NCI-H446 (cell line): ENCODE results near the gene NUDT22.

Source experiments
- DNase-seq, 2 experiments: peaks; one replicate each; lab custom pipeline; 2025; lab: John Stamatoyannopoulos, UW

Gene NUDT22

DNA sequence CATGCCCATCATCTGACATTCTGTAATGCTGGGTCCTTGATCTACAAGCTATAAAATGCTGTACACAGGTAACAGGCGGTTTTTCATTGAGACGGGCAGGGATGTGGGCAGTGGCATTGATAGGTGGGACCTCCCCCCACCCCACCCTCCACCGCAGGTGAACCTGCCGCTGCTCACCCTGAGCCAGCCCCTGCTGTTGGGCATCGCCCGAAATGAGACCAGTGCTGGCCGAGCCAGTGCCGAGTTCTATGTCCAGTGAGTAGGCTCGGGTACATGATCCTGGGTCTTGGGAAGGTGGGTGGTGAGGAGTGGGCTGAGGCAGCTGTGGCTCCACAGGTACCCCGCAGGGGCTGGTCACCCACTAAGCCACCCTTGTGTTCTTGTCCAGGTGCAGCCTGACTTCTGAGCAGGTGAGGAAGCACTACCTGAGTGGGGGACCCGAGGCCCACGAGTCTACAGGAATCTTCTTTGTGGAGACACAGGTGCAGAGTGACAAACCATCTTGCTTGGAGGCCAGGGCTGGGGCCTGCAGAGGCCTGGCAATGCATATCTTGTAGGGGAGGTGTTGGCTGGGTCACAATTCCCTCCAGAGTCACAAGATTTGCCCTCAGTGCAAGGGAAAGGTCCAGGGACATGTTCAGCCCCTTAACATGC lies 3.1 kb downstream of the NUDT22 start:
- no peak for DNase-seq

DNA sequence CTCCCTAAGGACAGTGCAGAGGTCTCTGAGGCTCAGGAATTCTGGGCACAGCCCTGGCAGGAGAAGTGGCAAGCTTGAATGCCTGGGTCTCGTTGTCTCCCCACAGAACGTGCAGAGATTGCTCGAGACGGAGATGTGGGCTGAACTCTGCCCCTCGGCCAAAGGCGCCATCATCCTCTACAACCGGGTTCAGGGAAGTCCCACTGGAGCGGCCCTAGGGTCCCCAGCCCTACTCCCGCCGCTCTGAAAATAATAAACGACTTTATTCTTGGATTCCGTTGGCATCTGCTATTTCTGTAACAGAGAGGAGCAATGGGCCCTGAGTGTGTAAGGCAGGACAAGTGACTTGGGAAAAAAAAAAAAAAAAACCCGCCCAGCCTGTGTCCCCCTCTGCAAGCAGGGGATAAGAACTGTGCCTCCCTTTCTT lies 3.7 kb downstream of the NUDT22 start:
- DNase-seq, result no peak

DNA sequence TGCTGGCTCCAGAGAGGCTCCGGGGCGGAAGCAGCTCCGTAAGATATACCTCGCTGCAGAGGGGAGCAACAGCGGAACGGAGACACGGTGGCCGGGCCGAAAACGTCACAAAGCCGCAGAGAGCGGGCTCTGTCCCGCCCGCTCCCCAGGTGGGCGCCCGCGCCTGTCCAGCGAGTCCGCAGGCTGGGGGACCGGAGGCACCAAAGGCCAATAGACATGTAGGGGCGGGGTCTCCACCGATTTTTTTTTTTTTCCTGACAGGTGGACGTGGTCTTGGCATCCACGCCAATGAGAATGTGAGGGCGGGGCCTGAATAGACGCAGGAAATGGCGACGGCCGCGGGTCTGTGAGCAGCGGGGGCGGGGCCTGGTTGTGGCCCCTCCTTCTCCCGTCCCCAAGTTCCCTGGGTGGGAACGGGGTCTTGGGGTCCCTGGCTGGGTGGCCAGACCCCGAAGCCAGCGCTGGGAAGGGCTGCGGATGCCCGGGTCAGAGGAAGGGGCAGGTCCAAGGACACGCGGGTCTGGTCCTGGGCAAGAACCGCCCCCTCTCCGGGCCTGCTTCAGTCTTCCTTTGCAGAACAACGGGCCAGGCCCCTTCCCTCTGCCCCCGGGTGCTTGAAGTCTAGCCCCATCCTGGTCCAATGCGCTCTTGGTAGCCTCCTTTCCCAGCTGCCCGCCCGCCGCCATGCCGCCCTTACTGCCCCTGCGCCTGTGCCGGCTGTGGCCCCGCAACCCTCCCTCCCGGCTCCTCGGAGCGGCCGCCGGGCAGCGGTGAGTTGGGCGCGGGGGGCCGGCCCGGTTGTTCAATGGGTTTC lies 4.3 kb downstream of the NUDT22 start, which contains the start of gene DNAJC4:
Gene DNAJC4 (plus strand): TSS at position 378 of the 814 bp plus-strand sequence. CDS start 307 bp downstream, at position 685.
- DNase-seq, result peak; percentile 90 to 94

DNA sequence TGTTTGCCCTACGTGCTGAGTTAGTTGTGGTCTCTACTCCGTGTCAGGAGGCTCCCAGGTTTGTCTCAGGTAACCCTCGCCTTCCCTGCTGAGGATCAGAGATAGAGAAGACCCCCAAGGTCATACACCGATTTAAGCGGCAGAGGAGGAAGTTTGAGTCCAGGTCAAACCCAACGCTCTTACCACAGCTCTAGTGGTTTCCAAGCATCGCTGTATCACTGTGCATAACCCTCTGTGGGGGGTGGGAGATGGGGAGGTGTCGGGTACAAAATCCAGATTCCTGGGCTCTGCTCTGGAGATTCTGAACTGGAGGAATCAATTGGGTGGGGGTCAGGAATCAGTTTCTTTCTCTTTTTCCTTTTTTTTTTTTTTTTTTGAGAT lies 4.9 kb downstream of the NUDT22 start:
- DNase-seq, result no peak

DNA sequence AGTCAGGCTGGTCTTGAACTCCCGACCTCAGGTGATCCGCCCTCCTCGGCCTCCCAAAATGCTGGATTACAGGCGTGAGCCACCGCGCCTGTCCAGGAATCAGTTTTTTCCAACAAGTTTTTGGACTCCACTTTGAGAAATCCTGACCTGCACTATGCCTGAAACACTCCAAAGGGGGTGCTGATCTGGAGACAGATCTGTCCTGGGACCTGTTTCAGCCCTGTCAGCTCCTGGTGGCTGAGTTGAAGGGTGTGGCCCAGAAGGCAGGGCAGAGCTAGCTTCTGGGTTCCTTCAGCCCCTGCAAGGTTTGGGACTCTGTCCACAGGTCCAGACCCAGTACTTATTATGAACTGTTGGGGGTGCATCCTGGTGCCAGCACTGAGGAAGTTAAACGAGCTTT lies 5.5 kb downstream of the NUDT22 start:
- no peak for DNase-seq

DNA sequence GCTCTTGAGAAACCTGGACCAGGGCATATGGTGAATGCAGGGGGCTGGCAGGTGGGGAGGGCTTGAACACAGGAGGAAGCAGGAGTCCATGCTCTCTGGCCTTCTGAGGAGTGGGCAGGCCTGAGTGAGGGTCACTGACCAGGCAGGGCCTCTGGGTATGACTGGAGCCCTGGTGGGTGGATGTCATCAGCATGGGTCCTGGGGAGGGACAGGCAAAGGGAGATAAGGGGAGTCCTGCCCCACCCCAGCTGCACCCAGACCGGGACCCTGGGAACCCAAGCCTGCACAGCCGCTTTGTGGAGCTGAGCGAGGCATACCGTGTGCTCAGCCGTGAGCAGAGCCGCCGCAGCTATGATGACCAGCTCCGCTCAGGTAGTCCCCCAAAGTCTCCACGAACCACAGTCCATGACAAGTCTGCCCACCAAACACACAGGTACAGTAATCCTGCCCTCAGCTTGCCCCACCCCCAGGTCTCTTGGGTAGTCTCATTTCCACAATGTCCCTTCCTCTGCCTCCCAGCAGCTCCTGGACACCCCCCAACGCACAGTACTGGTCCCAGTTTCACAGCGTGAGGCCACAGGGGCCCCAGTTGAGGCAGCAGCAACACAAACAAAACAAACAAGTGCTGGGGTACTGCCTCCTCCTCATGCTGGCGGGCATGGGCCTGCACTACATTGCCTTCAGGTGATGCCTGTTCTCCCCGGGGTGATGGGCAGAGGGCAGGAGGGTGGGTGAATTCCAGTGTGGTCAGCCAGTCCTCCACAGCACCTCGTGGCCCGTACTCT lies 6.3 kb downstream of the NUDT22 start:
- no peak for DNase-seq

DNA sequence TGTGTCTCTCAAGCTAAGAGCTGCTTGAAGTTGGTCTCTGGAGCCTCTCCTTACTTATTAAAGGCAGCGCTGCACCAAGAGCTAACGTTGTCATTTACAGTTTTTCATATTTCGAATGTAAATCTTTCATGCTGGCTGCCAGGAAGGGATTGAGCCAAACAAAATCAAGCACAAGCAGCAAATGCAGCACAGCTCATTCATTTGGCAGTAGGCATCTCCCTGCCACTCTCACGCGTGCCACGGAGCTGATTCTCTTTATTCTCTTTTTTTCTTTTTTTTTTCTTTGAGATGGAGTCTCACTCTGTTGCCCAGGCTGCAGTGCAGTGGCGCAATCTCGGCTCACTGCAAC lies 6.9 kb downstream of the NUDT22 start:
- DNase-seq, result no peak

DNA sequence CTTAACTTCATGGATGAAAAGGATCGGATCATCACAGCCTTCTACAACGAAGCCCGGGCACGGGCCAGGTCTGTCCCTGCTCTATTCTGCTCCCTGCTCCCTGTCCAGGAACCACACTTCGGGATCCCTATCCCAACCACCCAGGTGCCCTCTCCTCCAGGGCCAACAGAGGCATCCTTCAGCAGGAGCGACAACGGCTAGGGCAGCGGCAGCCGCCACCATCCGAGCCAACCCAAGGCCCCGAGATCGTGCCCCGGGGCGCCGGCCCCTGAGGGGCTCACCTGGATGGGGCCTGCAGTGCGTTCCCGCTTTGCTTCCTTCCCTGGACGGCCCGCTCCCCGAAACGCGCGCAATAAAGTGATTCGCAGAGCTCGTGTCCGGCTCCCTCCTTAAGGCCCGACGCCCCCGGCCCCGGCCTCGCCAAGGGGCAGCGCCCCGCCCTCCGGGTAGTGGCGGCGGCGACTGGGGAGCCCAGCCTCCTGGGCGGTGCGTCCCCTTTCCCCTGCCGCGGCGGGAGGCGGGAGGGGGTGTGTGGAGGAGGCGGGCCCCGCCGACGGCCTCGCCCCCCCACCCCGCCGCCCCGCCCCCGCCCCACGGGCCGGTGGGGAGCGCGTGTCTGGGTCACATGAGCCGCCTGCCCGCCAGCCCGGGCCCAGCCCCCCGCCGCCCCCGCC lies 8.0 kb downstream of the NUDT22 start, which contains the start of gene VEGFB:
Gene VEGFB (plus strand): TSS at position 672 of the 674 bp plus-strand sequence. CDS start 250 bp downstream, outside the sequence.
- DNase-seq, result peak in 1 of 2 experiments; percentile 70

DNA sequence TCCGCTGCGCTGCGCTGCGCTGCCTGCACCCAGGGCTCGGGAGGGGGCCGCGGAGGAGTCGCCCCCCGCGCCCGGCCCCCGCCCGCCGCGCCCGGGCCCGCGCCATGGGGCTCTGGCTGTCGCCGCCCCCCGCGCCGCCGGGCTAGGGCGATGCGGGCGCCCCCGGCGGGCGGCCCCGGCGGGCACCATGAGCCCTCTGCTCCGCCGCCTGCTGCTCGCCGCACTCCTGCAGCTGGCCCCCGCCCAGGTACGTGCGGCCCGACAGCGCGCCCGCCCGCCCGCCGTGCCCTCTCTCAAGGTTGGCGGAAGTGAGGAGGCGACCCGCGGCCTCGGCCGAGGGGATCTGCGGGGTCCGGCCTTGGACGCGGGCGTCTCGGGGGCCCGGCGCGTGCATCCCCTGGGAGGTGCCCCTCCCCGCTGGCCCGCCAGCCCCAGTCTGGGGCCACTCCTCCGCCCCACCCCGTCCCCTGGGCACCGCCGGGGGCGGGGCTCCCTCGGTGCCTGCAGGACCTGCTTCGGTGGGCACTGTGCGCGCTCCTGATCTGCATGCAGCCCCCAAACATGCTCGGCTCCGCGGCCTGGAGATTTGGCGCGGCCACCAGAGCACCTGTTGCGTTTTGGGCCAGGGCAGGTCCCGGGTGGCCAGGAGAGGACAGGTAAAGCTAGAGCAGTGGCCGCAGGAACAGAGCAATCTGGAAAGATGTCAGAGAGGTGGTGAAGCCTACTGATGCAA lies 8.7 kb downstream of the NUDT22 start:
- DNase-seq, result peak in 1 of 2 experiments; percentile 59

DNA sequence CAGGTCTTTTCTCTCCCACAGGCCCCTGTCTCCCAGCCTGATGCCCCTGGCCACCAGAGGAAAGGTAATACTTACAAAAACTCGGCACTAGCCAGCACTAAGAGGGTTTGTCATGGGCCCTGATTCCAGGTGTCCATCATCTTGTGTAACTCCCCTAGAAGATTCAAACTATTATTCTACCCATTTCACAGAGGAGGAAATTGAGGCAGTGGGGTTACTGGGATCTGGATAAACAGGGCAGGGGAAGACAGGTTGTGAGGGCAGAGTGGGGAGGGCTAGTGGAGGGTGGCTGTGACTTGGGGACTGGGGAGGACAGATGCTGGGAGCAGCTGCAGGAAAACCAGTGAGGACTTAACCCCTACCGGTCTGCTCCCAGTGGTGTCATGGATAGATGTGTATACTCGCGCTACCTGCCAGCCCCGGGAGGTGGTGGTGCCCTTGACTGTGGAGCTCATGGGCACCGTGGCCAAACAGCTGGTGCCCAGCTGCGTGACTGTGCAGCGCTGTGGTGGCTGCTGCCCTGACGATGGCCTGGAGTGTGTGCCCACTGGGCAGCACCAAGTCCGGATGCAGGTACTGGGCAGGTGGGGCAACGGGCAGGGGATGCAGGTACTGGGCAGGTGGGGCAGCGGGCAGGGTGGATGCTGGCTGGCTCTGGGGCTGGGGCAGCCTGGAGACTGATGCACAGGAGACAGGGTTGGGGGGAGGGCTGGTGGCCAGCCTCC lies 9.5 kb downstream of the NUDT22 start:
- no peak for DNase-seq

DNA sequence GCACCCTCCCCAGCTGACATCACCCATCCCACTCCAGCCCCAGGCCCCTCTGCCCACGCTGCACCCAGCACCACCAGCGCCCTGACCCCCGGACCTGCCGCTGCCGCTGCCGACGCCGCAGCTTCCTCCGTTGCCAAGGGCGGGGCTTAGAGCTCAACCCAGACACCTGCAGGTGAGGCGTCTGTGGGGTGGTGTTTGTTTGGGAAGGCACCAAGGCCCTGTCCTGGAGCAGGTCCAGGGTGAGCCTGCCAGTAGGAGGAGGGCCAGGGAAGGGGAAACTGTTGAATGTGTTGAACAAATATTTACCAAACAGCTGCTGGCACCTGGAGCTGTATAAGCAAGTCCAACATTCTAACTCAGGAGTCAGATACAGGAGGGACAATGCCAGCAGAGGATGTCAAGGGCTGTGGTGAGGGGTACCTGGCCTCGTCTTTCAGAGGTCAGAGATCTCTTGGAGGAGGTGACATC lies 11.4 kb downstream of the NUDT22 start:
- no peak for DNase-seq

DNA sequence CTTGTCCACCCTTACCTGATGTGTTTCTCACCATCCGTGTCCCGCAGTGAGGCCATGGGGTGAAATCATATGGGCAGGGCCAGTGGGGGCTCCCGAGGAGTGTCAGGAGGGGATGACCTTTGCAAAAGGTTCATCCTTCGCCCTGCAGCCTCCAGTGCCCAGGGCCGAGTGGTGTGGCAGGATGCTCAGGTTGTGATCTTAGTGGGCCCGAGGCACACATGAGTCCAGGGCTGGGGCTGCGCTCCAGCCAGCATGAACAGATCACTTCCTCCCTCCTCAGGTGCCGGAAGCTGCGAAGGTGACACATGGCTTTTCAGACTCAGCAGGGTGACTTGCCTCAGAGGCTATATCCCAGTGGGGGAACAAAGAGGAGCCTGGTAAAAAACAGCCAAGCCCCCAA lies 12.0 kb downstream of the NUDT22 start:
- DNase-seq, result no peak

DNA sequence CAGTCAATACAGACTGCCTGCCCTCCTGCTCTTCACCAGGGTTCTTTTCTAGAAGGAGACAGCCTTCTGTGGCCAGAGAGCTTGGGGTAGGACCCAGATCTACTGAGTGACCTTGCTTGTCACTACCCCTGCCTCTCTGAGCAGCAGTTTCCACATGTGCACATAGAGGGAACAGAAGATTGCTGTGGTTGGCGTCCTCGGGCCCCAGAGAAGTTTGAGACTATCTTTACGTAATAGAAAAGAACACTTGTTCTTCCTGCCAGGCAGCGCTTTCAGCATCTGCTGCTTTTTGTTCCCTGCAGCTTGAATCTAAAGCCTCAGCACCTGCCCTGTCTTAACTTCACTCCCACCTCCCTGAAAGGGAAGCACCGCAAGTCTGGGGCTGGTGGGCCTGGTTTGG lies 12.9 kb downstream of the NUDT22 start:
- DNase-seq, result no peak

DNA sequence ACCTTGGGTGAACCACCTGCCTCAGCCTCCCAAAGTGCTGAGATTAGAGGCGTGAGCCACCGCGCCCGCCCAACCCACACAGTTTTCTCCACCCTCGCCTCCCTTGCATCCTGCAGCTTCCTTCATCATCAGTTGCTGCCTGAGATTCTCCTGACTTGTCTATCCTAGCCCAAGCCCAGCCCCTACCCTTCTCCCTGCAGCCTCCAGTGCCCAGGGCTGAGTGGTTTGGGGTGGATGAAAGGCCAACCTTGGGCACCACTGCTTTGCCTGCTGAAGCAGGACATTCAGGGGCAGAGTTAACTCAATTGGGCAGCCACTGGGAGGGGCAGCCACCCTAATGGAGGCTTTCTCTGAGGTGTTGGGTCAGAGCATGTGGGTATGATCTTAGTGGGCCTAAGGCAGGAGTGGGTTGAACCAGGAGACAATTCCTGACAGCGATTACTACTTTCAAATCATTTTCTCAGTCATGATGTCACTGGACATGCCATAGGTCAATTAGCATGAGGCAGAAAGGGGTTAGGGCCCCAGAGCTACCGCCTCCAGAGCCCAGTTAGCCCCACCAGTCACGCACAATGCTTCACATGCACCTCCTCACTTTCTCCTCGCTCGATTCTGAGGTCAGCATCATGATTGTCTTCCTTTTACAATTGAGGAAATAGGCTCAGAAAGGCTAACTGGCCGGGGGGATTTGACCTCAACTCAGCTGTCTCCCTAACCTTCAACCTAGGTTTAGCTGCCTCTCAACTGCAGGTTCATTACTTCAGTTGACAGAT lies 13.8 kb downstream of the NUDT22 start:
- no peak for DNase-seq

DNA sequence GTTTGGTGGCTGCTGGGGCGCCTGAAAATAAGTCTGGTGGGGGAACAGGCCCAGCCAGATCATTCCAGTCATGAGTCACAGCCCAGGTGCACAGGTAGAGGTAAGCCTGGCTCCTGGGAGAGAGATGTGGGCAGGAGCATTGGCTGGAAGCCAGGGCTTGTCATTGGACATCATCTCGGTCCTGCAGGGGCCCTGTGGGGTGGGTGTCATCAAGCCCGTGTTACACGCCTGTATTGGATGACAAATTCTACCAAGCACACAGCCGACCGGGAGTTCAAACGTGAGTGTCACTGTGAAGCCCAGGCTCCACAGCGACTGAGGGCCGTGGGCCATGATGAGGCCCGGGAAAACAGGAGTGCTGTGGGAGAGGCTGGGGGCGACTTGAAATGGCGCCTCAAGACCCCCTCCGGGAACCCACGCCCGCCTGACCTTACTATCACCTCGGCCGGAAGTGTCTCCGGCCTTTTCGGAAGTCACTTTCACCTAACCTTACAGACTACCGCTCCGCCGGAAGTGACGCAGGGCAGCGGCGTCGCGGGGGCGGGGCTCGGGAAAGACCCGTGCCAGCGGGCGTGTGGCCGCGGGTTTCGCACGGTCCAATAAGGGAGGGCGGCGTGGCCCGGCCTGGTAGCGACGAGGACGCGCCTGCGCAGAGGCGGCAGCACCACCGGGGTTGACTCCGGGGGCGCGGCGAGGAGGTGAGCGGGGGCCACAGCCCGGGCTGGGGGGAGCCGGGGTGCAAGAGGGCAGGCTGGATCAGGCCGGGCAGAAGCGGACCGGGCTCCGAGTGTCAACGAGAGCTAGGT lies 14.6 kb downstream of the NUDT22 start, which contains the start of gene FKBP2:
Gene FKBP2 (plus strand): TSS at position 661 of the 806 bp plus-strand sequence. CDS start 1,293 bp downstream, outside the sequence.
- DNase-seq, result peak; percentile 96 to 99

DNA sequence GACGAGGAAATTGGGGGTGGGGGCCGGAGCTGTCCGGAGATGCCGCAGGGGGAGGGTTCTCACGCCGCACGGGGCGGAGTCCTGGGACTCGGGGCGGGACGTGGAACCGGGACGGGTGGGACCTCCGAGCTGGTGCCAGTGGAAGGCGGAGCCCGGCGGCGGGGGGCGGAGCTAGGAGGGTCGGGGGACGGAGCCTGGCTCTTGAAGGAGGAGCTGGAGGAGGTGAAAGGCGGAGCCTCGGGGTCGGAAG lies 15.1 kb downstream of the NUDT22 start:
- peak; percentile 98 to 99 for DNase-seq

DNA sequence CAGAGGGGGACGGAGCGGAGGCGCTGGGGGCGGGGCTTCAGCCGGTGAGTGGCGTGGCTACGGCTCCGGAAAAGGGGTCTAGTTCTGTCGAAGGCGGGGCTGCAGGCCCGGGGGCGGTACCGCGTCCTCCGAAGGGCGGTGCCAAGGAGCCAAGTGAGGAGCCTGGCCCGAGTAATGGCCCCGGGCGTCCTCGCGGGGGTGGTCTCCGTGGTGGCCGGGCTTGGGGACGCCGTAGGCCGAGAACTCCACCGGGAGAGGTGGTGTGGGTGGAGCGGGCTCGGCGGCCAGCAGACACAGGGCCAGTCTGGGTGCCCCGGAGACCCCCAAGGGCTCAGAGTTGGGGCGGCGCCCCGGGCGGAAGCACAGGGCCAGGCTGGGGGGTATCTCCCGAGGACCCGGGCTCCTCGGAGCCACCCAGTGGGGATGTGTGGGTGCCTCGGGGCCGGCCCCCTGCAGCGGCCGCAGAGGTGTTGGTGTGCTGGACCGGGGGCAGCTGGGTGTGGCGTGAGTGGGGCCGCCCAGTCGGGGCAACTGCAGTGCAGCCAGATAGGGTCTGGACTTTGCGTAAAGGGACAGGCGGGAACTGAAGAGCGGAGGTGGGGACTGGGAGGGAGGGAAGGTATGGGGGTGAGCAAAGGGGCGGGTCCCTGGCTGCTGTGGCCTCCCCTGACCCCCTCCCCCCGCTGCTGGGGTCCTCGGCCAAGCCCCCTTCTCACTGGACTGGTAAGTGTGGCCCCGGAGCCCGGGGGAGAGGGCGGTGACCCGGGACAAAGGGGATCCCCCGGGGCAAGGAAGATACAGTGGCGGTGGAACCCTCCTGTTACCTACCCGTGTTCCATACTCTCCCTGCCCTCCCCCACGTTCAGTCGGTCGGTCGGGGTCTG lies 15.7 kb downstream of the NUDT22 start:
- peak in 1 of 2 experiments; percentile 61 for DNase-seq
